SKM-1 treated with dmso at 0.1 percent for 144 hours (cell line): ENCODE data around the gene FIG4.
A peak's percentile ranks its signal among the peaks of the same experiment; 100 is the strongest.
"Not testable (repeated sequence)": the region's sequence is repeated elsewhere in the genome, so short reads cannot be mapped to it uniquely, and the experiment has no call there.

Source experiments
- DNase-seq: peaks from one replicate; lab custom pipeline; 2025; ENCODE audit not compliant: unreplicated experiment; lab: John Stamatoyannopoulos, UW

Gene FIG4

GRCh38 chr6:109690737-109691621 is at the start of gene FIG4, which contains the start of gene AK9:
TSS of gene FIG4 (plus strand) at chr6:109691296. CDS start at chr6:109691436, 140 bp downstream.
TSS of gene AK9 (minus strand) at chr6:109691202. CDS start at chr6:109675745, 15,457 bp downstream.
- peak; percentile 92 for DNase-seq

DNA sequence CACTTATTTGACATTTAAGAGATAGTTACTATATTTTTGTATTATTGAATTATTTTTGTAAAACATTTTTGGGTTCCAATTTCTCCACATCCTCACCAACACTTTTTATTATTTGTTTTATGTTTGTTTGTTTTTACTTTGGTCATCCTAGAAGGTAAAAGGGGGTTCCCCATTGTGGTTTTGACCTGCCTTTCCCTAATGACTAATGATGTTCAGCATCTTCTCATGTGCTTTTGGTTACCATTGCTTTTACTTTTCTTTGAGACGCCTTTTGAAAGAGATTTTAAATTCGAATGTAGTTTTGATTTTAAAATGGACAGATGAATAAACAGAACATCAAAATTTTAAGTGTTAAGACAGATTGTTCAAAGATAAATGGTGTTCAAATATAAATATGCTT is 47.0 kb upstream of the FIG4 start:
- no peak for DNase-seq

- no peak for DNase-seq
Observed at GRCh38 chr6:109653264-109653663, 37.8 kb upstream of the FIG4 start.

GRCh38 chr6:109655761-109656262 is 35.3 kb upstream of the FIG4 start:
- no peak for DNase-seq

GRCh38 chr6:109660526-109661320 is 30.4 kb upstream of the FIG4 start:
- DNase-seq, result no peak

- DNase-seq, result no peak
Observed at GRCh38 chr6:109662192-109662591, 28.9 kb upstream of the FIG4 start.

GRCh38 chr6:109669811-109670210 is 21.3 kb upstream of the FIG4 start:
- DNase-seq, result no peak

DNA sequence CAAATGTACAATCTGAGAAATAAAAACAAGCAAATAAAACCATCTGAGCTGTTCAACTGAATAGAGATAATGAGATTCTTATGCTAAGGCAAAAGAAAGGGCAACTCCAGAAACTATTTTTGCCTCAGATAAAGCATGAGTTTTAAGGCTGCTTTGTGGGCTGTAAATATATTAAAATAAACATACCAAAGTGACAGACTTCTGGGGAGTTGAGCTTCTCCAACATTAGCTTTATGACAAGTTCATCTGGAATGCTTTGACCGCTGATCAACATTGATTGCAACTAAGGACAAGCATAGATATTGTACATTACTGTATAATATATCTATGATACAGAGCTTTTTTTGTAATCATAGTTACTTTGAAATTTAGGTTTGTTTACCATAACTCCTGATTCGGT is 19.4 kb upstream of the FIG4 start:
- no peak for DNase-seq

DNA sequence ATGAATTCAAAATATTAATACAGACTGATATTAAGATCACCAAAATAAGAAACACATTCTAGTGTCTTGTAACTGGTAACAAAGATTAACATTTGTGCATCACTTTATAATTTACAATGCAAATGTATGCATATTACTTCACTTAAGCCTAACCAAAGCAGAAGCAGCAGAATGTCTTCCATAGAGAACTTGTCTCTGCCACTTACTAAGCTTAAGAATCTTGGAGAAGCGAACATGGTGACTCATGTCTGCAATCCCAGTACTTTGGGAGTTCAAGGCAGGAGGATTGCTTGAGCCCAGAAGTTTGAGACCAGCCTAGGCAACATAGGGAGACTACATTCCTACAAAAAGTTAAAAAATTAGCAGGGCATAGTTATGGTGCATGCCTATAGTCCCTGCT is 18.9 kb upstream of the FIG4 start:
- no peak for DNase-seq

- DNase-seq, result no peak
Observed at GRCh38 chr6:109672839-109673238, 18.3 kb upstream of the FIG4 start.

GRCh38 chr6:109676724-109677123 is 14.4 kb upstream of the FIG4 start:
- no peak for DNase-seq

DNA sequence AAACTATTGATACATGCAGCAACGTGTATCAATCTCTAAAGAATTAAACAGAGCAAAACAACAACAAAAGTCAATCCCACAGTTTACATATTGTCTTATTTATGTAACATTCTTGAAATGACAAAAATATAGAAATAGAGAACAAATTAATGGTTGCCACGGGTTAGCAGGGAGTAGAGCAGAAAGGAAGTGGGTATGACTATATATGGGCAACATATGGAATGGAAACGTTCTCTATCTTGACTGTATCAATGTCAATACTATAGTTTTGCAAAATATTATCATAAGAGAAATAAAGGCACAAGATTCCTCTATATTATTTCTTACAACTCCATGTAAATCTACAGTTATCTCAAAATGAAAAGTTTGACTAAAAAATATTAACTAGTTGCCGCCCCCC is 12.9 kb upstream of the FIG4 start:
- DNase-seq, result no peak

GRCh38 chr6:109678661-109679505 is 12.2 kb upstream of the FIG4 start:
- not testable (repeated sequence) for DNase-seq

DNA sequence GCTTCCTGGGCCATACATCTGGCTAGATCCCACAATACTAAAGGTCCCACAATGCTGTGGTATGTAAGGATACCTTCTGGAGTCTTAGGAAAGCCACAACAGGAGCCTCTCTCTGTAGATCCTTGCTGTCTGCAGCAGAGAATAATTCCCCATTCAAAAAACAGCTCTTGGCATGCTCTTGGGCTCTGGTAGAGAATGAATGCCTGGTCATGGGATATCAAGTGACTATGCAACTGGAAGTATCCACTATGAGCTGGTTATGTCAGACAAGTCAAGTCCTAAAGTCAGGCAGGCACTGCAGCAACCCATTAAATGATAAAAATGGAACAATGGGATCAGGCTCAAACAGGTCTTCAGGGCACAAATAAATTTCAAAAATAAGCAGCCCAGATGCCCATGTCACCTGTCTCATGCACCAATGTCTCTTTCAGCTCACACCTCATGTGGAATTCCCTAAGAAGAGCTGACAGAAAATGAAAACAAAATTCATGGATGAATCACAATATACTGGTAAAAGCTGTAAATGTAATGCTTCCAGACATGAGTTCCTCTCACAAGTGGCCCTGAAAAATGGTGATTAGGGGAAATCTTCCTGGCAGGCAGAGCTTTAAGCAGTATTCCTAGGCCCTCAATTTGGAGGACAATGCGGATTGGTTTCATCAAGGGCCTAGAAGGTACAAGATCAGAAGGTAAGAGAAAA is 4.4 kb upstream of the FIG4 start:
- DNase-seq, result no peak

- DNase-seq, result peak; percentile 49
Observed at GRCh38 chr6:109687271-109687761, 3.8 kb upstream of the FIG4 start.

DNA sequence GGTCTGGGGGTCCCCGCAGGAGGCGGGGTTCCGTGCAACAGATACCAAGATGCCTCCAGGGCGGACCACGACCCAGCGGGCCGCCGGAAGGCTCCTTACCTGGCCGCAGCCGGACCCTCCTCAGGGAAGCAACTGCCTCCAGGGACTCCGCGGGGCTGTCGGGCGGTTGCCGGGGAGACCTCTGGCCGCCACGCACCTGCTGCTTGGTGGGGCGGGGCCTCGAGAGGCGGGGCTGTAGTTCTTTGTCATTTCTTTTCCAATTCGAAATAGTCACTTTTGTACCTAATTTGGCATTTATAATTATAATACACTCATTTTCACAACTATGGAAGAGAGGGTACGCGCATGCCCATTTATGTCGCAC is 741 bp upstream of the FIG4 start:
- peak; percentile 28 for DNase-seq

DNA sequence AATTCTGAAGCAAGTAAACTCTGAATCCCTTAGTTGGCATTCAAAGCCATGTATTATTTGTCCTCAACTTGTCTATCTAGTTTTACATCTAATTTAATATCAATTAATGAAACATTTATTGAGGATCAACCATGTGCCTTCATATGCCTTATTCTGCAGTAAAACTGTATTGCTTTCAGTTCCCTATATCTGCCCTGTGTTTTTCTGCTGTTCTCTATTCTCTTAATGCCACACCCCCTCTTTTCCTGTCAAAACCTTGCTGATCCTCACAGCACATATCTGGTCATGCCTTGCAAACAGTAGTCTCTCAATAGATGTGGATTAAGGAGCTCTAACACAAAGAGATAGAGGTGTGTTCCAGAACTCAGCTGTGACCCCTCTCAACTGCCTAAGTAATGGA is 2.0 kb downstream of the FIG4 start:
- DNase-seq, result no peak

DNA sequence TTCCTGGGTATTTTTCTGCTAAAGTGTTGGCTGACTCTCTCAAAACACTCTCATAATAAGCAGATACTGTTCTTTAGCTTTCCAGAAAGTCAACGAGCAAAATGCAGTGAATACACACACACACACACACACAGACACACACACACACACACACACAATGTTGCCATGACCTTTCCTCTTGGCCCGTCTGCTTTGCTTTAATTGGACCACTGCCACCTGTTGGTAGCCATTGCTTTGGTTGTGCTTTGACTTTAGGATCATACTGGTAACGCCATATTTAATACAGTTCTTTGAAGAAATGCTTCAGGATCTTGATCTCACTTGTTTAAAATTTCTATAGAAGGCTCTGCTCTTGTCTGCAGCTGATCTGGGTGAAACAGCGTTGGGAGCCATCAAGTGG is 4.4 kb downstream of the FIG4 start:
- no peak for DNase-seq

GRCh38 chr6:109696355-109696754 is 5.3 kb downstream of the FIG4 start:
- DNase-seq, result no peak

GRCh38 chr6:109701221-109701620 is 10.1 kb downstream of the FIG4 start:
- no peak for DNase-seq
